ENCODE measurements around the gene WWC2. TPM values are rescaled to one million over a fixed set of nuclear protein-coding genes. Genes with fewer than 3 reads are reported as not detected.

WWC2 gene
- total RNA-seq, 1 experiment from 2014 or later, result 82.8 TPM

- H3K27ac ChIP-seq (ENCODE audit: low read depth, low read length, poor library complexity, severe bottlenecking), result no peak overlapping the region
- no peaks in the 10 kb centered on the region for H3K36me3 ChIP-seq (ENCODE audit: insufficient read depth, low read length, poor library complexity, severe bottlenecking)
- H3K9me3 ChIP-seq (ENCODE audit: low read depth, low read length, poor library complexity, severe bottlenecking), result no peaks in the 10 kb centered on the region
- intact Hi-C loops (cut with micrococcal nuclease; ENCODE audit: unreplicated experiment), result no loop called here
- peaks cover 21% of the 10 kb centered on the region for H3K4me1 ChIP-seq (ENCODE audit: insufficient read depth, low read length, poor library complexity, severe bottlenecking)
- BruUV-seq (replicated peaks), result no TSS peak
- TF ChIP-seq, protein P1, sequence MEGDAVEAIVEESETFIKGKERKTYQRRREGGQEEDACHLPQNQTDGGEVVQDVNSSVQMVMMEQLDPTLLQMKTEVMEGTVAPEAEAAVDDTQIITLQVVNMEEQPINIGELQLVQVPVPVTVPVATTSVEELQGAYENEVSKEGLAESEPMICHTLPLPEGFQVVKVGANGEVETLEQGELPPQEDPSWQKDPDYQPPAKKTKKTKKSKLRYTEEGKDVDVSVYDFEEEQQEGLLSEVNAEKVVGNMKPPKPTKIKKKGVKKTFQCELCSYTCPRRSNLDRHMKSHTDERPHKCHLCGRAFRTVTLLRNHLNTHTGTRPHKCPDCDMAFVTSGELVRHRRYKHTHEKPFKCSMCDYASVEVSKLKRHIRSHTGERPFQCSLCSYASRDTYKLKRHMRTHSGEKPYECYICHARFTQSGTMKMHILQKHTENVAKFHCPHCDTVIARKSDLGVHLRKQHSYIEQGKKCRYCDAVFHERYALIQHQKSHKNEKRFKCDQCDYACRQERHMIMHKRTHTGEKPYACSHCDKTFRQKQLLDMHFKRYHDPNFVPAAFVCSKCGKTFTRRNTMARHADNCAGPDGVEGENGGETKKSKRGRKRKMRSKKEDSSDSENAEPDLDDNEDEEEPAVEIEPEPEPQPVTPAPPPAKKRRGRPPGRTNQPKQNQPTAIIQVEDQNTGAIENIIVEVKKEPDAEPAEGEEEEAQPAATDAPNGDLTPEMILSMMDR (conservative IDR thresholded peaks at IDR 0.05; ENCODE audit: low read depth, low read length), result no peak
- no peak for TF ChIP-seq EZH2 (IDR thresholded peaks at IDR 0.05; ENCODE audit: borderline replicate concordance, low read depth, low read length, poor library complexity, severe bottlenecking)
- no peak for DNase-seq (ENCODE audit: low spot score)
- no peaks in the 10 kb centered on the region for H3K27me3 ChIP-seq (replicated peaks; ENCODE audit: insufficient read depth, low read depth, low read length, poor library complexity)
- ChIA-PET POLR2A (ENCODE audit: low non-redundant PET) (no interaction called here), CTCF (no interaction called here)
- H3K4me3 ChIP-seq (ENCODE audit: low read depth, low read length, poor library complexity, severe bottlenecking), result no peak overlapping the region
These were observed 261.3 kb downstream of the WWC2 start for GRCh38 chr4:183360161-183360919.

DNA sequence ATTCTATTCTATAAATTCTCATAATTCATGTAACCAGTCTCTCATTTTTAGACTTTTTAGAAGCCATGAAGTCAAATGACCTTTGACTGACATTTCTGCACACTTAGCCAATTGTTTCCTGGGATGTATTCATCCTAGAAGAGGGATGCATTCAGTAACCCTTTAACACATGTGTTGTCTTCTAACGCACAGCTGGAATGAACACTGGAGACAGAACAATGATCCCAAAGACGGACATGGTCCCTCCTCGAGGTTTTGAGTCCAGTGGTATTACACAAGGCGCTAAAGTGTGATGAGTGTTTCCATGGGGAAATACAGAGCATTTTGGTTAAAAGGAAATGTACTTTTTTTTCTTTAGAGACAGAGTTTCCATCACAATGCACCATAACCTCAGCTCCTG, 263.0 kb downstream of the WWC2 start:
- Histone ChIP-seq H3K27ac (ENCODE audit: low read depth, low read length, poor library complexity, severe bottlenecking) (no peak overlapping the region), H3K36me3 (ENCODE audit: insufficient read depth, low read length, poor library complexity, severe bottlenecking) (no peaks in the 10 kb centered on the region), H3K27me3 (replicated peaks; ENCODE audit: insufficient read depth, low read depth, low read length, poor library complexity) (no peaks in the 10 kb centered on the region), H3K4me3 (ENCODE audit: low read depth, low read length, poor library complexity, severe bottlenecking) (no peak overlapping the region), H3K9me3 (ENCODE audit: low read depth, low read length, poor library complexity, severe bottlenecking) (no peaks in the 10 kb centered on the region), H3K4me1 (ENCODE audit: insufficient read depth, low read length, poor library complexity, severe bottlenecking) (peaks cover 19% of the 10 kb centered on the region)
- intact Hi-C loops (cut with micrococcal nuclease; ENCODE audit: unreplicated experiment), result no loop called here
- TF ChIP-seq EZH2 (IDR thresholded peaks at IDR 0.05; ENCODE audit: borderline replicate concordance, low read depth, low read length, poor library complexity, severe bottlenecking), result no peak
- TF ChIP-seq, protein P1 (conservative IDR thresholded peaks at IDR 0.05; ENCODE audit: low read depth, low read length), result no peak
- ChIA-PET POLR2A (ENCODE audit: low non-redundant PET) (no interaction called here), CTCF (interaction anchor here (1.1 kb wide), 1 partner anchor 500 kb away, joined by 3 read pairs; no protein-coding TSS in a partner anchor)
- BruUV-seq (replicated peaks), result no TSS peak
- DNase-seq (ENCODE audit: low spot score), result no peak

DNA sequence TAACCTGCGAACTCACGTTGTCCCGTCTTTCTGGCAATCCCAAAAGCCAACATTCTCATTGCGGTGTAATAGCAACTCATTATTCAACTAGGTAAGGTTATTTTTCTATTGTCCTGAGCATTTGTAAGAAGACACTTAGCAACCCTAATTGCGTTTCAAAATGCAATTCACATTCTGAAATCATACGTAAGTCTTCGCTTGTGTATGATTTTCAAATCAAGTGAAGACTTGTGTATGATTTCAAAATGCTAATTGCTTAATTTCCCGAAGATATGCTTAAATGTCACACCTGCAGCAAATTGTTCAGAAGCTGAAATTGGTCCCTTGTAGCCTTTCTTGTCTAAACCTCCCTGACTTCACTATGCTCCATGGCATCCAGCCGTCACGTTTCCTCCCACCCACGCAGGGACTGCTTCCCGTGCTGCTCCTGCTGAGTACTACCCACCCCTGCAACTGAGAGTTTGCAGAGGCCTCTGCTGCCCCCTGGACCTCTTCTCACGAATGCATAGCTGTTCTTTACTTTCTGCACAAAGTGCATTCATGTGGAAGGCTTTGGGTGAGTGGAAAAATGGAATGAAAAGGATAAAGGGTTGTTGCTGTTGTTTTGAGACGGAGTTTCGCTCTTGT, 264.0 kb downstream of the WWC2 start:
- POLR2A ChIA-PET (ENCODE audit: low non-redundant PET), result interaction anchor here (0.5 to 0.6 kb wide), 2 partner anchors 27 to 996 kb away, joined by 3 read pairs; no protein-coding TSS in a partner anchor
- Histone ChIP-seq H3K4me3 (ENCODE audit: low read depth, low read length, poor library complexity, severe bottlenecking) (no peak overlapping the region), H3K36me3 (ENCODE audit: insufficient read depth, low read length, poor library complexity, severe bottlenecking) (no peaks in the 10 kb centered on the region), H3K27me3 (replicated peaks; ENCODE audit: insufficient read depth, low read depth, low read length, poor library complexity) (no peaks in the 10 kb centered on the region), H3K4me1 (ENCODE audit: insufficient read depth, low read length, poor library complexity, severe bottlenecking) (peaks cover 19% of the 10 kb centered on the region), H3K27ac (ENCODE audit: low read depth, low read length, poor library complexity, severe bottlenecking) (no peak overlapping the region), H3K9me3 (ENCODE audit: low read depth, low read length, poor library complexity, severe bottlenecking) (no peaks in the 10 kb centered on the region)
- TF ChIP-seq, protein P1 (conservative IDR thresholded peaks at IDR 0.05; ENCODE audit: low read depth, low read length), result peak; percentile 74
- TF ChIP-seq EZH2 (IDR thresholded peaks at IDR 0.05; ENCODE audit: borderline replicate concordance, low read depth, low read length, poor library complexity, severe bottlenecking), result no peak
- BruUV-seq (replicated peaks), result no TSS peak
- peak; percentile 91 for DNase-seq (ENCODE audit: low spot score)
- intact Hi-C loops (cut with micrococcal nuclease; ENCODE audit: unreplicated experiment), result no loop called here
- CTCF ChIA-PET, result interaction anchor here (0.6 to 1.1 kb wide), 3 partner anchors 44 to 1185 kb away, joined by 3 to 6 read pairs (median 6); no protein-coding TSS in a partner anchor
